NCI-H460 (cell line): ENCODE results near the gene LHX5. TPM values are rescaled to one million over a fixed set of nuclear protein-coding genes. Genes with fewer than 3 reads are reported as not detected.
A peak's percentile ranks its signal among the peaks of the same experiment; 100 is the strongest.

Source experiments
- DNase-seq: peaks from one replicate; pipeline ENCODE4 v3.0.0-alpha.2; 2016; ENCODE audit warnings: low read depth; ENCODE audit errors: extremely low read depth
- total RNA-seq: library from RNA; depleted of rRNA; stranded (reverse); fragments of >200 nt; shearing (Covaris generic); gene quantifications from 2 replicates; pipeline ENCODE4 v1.2.3, GENCODE V29; 2014

Gene LHX5
- total RNA-seq, 1 experiment from 2014 or later, result 0.22 TPM

DNA sequence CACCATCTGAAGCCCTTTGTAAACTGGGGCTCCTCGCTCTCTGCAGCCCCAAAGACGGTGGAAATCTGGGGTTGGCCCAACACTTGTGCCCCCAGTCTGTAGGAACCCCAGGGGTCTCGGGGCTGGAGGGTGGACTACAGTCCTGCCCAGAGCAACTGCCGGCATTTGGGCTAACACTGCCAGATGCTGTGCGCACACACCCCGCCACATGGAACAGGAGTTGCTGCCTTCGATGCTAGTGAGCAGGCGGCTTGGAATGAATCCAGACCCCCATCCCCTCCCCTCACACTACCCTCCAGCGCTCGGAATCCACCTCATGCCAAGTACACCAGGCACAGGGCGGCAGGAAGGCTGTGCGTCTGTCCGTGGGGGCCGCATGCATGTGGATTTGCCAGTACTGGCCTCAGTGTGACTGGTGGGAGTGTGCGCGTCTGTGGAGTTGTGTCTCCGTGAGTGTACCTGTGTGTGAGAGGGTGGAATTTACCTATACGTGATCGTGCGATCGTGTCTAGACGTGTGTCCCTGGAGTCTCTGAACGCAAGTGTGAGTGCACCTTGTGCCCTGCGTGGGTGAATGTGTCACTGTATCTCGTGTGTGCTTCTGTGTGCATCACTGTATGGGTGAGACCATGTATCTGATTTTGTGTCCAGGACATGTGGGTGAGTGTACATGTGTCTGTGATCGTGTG is 5.1 kb downstream of the LHX5 start:
- no peak for DNase-seq

DNA sequence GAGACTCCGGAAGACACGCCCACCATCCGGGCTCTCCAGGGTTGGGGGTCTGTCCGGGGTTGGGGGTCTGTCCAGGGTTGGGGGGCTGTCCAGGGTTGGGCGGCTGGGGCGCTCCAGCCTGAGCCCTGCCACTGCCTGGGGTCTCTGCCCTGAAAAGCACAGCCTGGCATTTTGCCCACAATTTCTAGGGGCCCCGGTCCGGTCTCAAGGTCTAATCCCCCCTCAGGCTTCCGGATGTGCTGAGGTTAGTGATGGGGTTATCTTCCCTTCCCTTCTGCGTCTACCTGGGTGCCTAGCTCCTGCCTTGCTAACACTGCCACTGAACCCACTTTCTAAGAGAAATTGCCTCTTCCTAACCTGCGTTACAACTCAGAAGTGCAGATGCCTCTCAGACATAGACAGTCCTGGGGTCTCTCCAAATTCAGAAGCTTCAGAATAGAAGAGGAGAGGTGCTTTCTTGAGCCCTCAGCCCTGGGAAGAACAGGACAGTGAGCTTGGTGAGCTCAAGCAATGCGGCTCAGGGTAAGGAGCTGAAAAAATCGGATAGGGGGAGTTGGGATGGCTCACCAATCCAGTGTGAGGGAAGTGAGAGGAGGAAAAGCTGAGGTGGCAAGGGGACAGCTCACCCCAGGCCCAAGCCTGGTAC is 5.7 kb downstream of the LHX5 start:
- DNase-seq, result no peak

DNA sequence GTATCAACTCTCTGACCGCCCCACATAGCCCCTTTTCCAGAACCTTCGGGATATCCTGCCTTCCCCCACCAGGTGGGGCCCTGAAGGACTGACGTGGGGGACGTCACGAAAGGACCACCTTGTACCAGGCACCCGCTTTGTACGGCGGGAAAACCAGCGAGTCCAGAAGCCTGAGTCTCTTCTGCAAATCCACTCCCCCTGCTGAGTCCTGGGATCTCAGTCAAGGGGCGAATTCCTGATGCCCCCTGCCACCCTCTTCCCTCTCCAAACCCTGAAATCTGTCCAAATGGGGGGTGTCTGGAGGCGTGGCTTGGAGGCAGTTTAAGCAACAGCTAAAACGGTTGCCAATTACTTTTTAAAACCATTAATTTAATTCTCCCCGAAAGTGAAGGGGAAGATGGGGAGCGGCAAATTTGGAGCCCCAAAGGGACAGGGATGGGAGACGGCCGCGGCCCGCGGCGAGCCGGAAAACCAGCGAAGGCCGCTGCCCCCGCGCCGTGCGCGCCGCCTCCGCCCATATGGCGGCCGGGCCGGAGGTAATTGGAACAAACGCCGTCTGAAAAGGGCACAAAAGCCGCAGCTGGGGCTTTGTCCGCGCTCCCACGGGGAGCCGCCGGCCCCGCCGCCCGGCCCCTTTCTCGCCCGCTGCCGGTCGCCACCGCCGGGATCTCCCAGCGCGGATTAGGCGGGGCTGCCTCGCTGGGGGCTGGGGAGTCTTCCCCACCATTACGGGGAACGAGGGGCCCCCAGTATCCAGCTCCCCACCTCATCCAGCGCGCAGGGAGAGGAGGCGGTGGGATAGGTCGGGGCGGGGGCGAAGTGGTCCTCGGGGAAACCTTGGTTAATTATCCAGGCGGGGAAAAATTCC is 6.6 kb downstream of the LHX5 start:
- no peak for DNase-seq

DNA sequence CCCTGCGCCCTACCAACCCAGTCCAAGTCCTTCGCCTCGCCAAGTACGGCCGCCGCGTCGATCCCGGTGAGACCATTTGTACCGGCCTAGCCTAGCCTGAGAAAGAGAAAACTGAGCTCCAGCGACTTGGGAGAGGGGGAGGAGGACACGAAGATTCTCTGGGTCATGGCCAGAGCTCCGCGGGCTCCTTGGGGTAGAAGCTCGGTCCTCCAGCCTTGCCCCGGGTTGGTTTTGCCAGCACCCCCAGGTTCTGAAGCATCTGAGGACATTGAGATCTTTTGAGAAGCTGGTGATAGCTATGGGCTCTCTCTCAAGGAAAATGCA is 7.3 kb downstream of the LHX5 start:
- no peak for DNase-seq

DNA sequence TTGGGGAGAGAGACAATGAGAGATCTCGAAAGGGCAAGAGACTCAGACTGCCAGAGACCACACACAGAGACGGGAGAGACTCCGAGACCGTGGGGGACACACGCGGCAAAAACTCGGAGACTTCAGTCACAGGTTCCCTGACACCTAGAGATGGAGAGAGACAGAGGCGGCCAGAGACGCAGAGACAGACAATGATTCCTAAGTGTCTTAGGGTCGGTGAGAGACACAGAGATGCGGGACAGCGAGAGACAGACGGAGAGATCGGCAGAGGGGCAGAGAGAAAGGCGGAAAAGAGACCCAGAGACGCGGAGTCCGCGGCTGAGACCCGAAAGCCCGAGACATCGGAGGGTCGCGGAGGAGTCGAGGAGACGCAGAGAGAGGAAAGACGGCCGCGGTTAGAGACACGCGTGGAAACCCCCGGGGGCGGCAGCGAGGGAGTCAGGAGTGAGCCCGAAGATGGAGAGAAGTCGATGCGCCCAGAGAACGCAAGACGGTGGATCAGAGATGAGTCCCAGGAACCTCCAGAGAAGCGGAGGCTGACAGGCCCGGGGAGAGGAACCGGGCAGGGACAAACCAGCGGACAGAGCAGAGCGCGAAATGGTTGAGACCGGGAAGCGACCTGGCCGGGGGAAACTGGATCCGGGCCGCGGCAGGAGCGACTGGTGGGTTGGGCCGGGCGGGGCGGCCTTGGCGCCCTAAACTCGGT is 7.8 kb downstream of the LHX5 start:
- DNase-seq, result no peak

DNA sequence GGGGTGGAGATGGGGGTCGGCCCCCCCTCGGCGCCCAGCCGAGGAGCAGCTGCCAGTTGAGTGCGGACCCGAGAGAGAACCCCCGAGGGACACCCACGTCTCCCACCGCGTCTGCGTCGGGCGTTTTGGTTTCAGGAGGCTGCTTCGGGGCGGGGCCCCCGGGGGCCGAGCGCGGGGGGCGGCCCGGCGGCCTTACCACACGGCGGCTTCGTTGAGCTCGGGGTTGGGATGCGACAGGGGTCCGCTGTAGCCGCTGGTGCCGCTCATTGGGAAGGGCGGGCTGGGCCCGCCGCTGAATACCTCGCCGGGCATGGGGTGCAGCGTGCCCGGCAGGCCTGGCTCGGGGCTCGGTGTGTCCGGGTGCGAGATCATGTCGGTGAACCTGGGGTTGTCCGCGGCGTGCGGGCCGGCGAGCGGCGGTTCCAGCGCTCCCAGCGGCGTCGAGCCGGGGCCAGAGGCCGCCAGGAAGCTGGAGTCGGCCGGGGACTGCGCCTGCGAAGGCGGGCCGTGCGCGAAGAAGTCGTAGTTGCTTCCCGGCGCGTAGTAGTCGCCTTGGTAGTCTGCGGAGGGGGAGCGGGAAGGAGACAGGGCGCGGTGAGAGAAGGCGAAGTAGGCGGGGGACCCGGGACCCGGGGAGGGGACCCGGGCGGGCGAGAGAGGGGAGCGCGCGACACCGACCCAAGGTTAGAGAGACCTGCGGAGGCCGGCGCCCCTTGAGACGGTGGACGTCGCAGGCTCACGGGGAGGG is 8.5 kb downstream of the LHX5 start:
- no peak for DNase-seq

DNA sequence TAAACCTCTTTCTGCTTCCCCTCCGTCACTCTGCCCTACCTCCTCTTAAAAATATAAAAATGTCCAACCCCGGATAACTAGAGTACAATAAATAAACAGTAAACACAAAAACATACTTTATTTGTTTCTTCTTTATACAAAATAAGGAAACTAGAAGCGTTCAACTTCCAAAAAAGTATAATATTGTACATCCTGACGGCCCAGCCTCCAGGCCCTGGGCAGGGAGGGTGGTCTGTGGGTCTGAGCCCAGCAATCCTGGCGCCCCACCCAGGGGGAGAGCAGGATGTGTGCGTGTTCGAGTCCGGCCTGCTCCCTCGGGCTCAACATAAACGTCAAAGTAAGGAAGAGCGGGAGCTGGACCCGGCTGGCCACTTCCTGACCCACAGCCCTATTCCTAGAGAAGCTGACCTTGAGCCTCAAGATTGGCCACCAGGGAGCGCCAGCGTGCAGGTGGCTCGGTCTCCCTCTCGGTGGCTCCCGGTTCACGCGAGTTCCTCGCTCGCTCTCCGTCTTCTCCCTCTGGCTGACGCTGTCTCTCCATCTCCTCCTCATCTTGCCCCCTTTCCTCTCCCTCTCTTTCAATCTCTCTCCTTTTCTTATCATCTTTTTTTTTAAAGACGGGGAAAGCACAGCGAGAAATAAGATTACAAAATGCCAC is 9.4 kb downstream of the LHX5 start:
- peak; percentile 82 for DNase-seq

DNA sequence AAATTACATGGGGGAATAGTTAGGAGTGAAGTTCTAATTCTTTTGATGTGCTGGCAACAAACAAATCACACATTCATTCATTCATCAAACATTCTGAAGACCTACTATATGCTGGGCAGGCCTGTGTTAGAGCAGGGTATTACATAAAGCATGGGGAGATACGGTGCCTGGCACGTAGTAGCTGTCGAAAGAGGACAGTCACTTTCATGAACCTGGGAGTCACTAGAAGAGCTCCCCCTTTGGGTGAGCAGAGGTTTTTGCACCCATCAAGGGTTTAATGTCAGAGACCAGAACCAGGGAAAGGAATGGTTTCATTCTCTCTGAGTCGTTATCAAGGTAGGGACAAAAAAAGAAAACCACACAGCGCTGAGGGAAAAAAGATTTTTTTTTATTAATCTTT is 10.0 kb downstream of the LHX5 start:
- DNase-seq, result peak; percentile 37

DNA sequence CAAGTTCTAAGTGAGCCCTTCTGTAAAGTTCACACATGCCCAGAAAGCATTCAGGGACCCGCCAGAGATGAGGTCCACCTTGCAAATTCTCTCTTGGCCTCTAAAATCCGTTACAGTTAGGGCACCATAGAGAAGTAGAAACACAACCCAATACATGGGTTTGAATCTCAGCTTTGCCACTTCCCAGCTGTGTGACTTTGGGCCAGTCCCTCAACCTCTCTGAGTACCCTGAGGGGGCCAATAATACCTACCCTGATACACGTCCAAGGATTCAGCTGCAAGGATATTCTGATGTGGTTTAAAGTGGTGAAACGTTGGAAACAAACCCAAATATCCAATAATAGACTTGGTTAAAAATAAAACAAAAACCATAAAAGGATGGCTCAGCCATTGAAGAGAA is 11.7 kb downstream of the LHX5 start:
- DNase-seq, result no peak

DNA sequence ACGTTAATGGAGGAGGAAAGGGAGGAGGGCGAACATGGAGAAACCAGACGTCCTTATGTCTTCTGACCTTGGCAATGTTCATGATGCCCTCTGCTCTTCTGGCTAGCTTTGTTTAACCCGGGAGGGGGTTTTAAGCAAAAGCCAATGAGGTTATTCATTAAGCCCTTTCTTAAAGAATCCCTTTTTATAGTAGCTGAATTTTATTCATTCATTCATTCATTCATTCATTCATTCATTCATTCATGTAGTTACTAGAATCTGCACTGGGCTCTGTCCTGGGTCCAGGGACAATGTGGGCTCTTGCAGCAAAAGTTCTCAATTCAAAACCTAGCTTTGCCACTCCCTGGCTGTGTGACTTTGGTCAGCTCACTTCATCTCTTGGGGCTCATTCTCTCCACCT is 14.0 kb downstream of the LHX5 start:
- DNase-seq, result no peak

DNA sequence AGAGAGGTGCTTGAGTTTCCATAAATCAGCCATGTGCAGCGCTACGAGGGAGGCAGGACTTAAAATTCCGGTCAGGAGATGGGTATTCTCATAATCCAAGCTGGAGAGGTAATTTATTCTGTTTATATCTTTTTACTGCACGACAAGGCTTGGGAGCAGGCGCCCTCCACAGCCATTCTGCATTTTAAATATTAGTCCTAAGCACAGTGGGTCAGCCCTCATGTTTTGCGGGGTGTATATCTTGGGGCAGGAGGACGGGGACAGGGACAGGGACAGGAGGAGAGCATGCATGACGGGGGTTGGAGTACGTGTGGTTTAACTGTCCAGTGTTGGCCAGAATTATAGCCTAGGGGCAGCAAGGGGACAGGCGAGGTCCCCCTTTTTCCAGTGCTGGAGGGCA is 14.5 kb downstream of the LHX5 start:
- DNase-seq, result no peak

DNA sequence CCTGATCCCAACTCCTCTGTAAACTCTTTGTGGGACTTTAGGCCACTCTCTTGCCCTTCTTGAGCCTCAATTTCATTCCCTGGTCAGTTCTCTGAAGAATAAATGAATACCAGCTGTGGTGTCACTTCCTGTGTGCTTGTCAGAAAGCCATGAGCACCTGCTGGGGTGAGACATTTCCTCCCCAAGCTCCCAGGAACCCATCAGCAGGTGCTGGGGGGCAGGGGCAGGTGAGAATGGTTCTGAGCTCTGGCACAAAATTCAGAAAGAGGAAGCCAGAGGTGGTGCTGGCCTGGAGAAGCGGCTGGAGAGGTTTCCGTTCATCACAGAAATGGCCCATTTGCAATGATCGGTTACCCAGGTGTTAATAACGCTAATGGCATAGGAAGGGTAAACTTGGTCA is 14.9 kb downstream of the LHX5 start:
- no peak for DNase-seq

DNA sequence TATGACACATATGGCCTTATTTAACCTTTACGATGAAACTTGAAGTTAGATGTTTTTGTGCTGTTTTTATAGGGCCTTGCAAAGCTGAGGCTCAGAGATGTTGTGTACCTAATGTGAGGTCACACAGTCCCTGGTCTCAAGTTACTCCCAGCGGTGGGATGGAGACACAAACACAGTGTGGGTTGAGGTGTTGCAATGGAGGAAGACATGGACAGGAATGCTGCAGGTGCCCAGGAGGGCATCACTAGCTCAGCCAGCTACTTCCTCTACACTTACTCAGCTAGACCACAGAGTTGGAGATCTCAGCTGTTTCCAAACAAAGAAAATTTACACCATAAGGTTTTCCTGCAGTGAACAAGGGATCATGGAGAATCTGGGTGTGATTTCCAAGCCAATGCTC is 15.5 kb downstream of the LHX5 start:
- no peak for DNase-seq

DNA sequence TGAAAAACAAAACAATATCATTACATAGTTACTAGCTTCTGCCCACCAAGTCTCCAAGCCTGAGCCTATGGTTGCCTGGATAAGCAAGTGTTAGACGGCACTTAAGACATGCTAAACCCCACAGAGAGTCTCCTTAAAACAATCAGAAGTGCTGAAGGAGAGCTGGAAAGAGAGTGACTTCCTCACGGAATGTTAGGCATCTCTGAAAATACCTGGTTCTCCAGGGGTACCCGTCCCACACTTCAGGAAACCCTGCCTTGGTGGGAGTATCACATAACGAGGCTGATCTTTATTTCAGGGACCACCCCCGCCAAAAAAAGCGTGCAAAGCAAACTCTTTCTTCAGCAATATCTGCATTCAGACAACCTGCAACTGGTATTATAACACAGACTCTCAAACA is 18.3 kb downstream of the LHX5 start:
- DNase-seq, result no peak

DNA sequence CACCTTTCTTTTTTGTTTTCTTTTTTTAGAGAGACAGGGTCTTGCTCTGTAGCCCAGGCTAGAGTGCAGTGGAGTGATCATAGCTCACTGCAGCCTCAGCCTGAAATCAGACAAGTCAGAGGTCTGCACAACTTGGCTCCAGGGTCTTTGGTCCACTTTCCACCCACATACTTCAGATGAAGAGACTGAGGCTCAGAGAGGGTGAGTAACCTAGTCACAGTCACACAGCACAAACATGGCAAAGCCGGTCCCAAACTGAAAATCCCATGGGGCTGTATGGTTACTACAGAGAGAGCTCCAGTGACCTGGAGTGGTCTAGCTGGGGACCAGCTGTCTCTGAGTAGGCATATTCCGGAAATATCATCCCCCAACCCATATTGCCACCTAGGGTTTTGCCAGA is 19.2 kb downstream of the LHX5 start:
- no peak for DNase-seq

DNA sequence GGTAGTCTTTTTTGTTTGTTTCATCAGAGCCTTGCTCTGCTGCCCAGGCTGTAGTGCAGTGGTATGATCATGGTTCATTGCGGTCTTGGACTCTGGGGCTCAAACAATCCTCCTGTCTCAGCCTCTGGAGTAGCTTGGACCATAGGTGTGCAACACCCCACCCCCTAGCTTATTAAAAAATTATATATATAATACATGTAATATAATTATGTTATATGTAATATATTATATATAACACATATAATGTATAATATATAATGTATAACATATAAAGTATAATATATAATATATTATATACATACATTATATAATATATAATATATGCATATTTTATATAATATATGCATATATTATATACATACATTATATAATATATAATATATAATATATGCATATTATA is 21.8 kb downstream of the LHX5 start:
- DNase-seq, result no peak

DNA sequence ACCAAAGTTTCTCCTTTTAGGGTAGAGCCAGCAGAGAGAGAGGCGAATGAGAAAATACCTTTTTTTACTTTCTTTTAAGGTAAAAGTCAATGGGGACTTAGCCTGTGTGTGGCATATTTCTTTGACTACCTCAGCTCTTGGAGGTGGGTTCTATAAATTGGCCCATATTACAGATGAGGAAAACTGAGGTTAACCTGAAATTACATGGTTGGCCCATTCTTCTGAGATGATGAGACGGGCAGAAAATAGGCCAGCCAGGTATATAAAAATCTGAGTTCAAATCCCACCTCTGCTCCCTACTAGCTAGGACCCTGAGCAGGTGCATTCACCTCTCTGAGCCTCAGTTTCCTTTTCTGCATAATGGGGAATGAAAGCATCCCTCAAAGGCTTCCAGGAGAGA is 22.4 kb downstream of the LHX5 start:
- no peak for DNase-seq

DNA sequence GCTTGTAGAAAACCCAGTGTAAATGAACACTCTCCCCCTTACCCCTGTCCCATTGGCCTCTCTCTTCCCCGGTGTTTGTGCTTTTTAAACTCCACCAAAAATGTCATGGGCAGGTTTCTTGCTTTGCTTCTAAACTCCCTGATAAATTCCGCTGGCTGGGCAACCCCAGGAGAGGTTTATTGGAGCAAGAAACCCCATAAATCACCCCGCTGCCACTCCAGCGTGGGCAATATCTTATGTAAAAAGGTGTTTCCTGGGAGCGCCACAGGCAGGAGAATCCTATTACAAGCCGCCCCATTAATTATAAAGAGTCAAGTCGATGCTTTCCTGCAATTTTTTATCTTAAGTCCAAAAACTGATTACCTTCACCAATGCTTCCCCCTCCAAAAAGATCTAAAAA is 22.8 kb downstream of the LHX5 start:
- no peak for DNase-seq

DNA sequence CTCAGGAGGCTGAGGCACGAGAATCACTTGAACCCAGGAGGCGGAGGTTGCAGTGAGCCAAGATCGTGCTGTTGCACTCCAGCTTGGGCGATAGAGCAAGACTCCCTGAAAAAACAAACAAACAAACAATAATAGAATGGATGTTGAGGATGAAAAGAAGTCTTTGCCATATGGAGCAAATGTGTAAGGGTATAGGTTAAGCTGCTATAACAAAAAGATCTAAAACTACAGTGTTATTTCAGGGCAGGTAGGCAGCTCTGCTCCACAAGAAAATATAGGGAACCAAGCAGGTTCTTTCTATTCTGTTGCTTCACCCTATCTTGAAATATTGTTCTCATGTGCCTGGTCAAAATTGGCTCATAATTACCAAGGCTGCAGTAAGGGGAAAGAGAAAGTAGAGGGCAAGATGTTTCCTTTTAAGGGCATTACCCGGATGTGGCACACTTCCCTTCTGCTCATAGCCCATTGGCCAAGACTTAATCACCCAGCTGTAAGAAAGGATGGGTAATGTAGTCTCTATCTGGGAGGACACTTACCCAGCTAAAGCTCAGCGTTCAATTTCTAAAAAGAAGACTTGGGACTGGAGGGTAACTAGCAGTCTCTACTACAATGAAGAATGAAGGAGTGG is 26.0 kb downstream of the LHX5 start:
- no peak for DNase-seq
